Stimulated activated CD4-positive, alpha-beta T cell treated with anti-CD3 and anti-CD28 coated beads, Interleukin-2, amount 100 ng/mL, for 24 hours (primary cell): ENCODE results near the gene MARCHF10.
A peak's percentile ranks its signal among the peaks of the same experiment; 100 is the strongest.
"Not testable (repeated sequence)": the region's sequence is repeated elsewhere in the genome, so short reads cannot be mapped to it uniquely, and the experiment has no call there.

Experiments used
- DNase-seq, 2 donors: peaks; one replicate each; pipeline ENCODE4 v3.0.0-alpha.2; 2020

Gene MARCHF10

GRCh38 chr17:62714016-62714777 is 93.9 kb downstream of the MARCHF10 start:
- DNase-seq = no peak

GRCh38 chr17:62713086-62713881 is 94.8 kb downstream of the MARCHF10 start:
- DNase-seq = no peak

GRCh38 chr17:62712171-62712581 is 95.9 kb downstream of the MARCHF10 start:
- no peak for DNase-seq

- no peak for DNase-seq
Observed at GRCh38 chr17:62708587-62708986, 99.5 kb downstream of the MARCHF10 start.

GRCh38 chr17:62707425-62707739 is 100.7 kb downstream of the MARCHF10 start:
- no peak for DNase-seq

GRCh38 chr17:62706598-62707424 is 101.3 kb downstream of the MARCHF10 start:
- no peak for DNase-seq

GRCh38 chr17:62705778-62706597 is 102.1 kb downstream of the MARCHF10 start:
- no peak for DNase-seq

GRCh38 chr17:62705156-62705777 is 102.8 kb downstream of the MARCHF10 start:
- DNase-seq = no peak

GRCh38 chr17:62704381-62704971 is 103.6 kb downstream of the MARCHF10 start:
- peak in 1 of 2 donors; percentile 16 for DNase-seq

GRCh38 chr17:62703776-62704380 is 104.2 kb downstream of the MARCHF10 start:
- DNase-seq = peak; percentile 75 to 77

GRCh38 chr17:62703261-62703775 is 104.8 kb downstream of the MARCHF10 start:
- DNase-seq = peak in 1 of 2 donors; percentile 26

GRCh38 chr17:62702746-62703260 is 105.3 kb downstream of the MARCHF10 start:
- DNase-seq = no peak

GRCh38 chr17:62701706-62702085 is 106.4 kb downstream of the MARCHF10 start:
- no peak for DNase-seq

GRCh38 chr17:62700964-62701705 is 107.0 kb downstream of the MARCHF10 start:
- DNase-seq = no peak

GRCh38 chr17:62698459-62698858 is 109.7 kb downstream of the MARCHF10 start:
- DNase-seq = not testable (repeated sequence)

GRCh38 chr17:62696726-62697490 is 111.2 kb downstream of the MARCHF10 start:
- no peak for DNase-seq

- DNase-seq = no peak
Observed at GRCh38 chr17:62696256-62696655, 111.9 kb downstream of the MARCHF10 start.

- not testable (repeated sequence) for DNase-seq
Observed at GRCh38 chr17:62695093-62695738, 112.9 kb downstream of the MARCHF10 start.
